ENCODE results near the gene NAPB.
A peak's percentile ranks its signal among the peaks of the same experiment; 100 is the strongest.

The NAPB gene

DNA sequence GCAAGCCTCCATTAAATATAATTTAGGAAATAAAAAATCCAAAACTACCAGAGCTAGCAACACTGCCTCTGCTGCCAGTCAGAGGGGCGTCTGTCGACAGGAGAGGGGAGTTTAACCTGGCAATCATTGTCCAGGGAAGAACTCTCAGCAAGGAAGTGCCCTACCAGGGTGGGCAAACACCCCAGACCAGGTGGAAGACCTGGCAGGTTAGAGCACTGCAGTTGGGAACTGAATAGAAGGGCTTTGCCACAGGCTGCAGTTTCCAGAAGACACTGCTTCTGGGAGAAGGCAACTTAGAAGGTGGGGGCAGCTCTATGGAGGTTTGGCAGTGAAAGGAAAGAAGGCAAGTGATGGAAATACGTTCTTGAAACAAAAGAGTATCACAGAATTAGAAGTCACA is 11.5 kb downstream of the NAPB start:
- ChIA-PET CTCF (interaction anchor here (1.2 to 1.3 kb wide), 3 partner anchors 9 to 69 kb away, joined by 3 to 9 read pairs (median 3); no protein-coding TSS in a partner anchor), POLR2A (no interaction called here)
- TF ChIP-seq, protein P1, sequence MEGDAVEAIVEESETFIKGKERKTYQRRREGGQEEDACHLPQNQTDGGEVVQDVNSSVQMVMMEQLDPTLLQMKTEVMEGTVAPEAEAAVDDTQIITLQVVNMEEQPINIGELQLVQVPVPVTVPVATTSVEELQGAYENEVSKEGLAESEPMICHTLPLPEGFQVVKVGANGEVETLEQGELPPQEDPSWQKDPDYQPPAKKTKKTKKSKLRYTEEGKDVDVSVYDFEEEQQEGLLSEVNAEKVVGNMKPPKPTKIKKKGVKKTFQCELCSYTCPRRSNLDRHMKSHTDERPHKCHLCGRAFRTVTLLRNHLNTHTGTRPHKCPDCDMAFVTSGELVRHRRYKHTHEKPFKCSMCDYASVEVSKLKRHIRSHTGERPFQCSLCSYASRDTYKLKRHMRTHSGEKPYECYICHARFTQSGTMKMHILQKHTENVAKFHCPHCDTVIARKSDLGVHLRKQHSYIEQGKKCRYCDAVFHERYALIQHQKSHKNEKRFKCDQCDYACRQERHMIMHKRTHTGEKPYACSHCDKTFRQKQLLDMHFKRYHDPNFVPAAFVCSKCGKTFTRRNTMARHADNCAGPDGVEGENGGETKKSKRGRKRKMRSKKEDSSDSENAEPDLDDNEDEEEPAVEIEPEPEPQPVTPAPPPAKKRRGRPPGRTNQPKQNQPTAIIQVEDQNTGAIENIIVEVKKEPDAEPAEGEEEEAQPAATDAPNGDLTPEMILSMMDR (IDR thresholded peaks at IDR 0.05; ENCODE audit: control extremely low read depth, extremely low read depth, low read depth, missing control alignments), result no peak
- DNase-seq (ENCODE audit: extremely low spot score), result no peak

DNA sequence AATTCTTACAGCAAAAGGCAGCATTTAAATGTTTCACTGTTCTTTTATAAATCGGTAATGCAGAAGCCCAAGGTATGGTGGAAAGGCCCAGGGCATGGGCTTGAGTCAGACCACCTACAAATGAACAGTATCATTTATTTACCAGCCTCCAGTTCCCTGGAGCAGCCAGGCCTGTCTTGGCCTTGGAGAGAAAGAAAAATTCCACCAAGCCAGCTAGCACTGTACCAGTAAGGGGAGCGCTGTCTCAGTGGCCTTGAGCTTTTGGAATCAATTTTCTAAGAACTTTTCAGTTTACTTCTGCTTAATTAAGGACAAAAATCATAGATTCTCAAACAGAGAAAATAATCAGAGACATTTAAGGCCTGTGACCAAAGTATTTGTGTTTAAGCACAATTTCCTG is 12.3 kb downstream of the NAPB start:
- POLR2A ChIA-PET, result no interaction called here
- TF ChIP-seq, protein P1 (IDR thresholded peaks at IDR 0.05; ENCODE audit: control extremely low read depth, extremely low read depth, low read depth, missing control alignments), result no peak
- DNase-seq (ENCODE audit: extremely low spot score), result no peak
- CTCF ChIA-PET, result interaction anchor here (0.8 to 1.3 kb wide), 5 partner anchors 9 to 68 kb away, joined by 3 to 9 read pairs (median 3); no protein-coding TSS in a partner anchor

DNA sequence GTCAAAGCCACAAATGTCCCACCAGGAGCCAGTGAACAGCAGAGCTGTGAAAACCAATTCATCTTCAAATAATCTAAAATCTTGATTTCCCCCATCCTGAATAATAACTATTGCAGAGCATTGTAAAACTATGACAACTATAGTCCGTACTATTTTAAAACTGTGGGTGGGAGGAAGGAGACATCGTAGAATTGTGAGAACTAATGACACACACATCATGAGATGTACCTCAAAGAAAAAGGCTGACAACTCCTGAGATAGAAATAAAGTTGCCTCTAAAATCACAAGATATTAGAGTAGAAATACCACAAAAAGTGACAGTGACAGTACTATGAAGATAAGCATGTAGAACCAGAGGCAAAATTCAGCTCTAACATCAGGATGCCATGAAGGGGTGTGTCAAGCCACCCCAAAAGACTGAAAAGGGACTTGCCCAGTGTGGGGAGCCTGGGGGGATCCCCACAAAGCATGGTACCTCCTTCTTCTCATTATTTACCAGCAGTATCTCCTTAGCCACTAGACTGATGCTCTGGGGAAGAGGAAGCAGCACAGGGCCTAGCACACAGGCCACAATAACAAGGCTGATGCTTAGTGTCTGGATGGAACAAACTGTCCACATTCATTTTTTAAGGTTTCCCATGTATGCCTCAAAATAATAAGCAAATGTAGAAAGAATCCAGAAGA is 13.4 kb downstream of the NAPB start:
- ChIA-PET POLR2A (interaction anchor here (0.7 kb wide), 1 partner anchor 10 kb away, joined by 4 read pairs; no protein-coding TSS in a partner anchor), CTCF (interaction anchor here (1.7 to 8.1 kb wide), 2 partner anchors 10 to 58 kb away, joined by 6 to 73 read pairs; partner anchors contain the start of genes NAPB and NXT1)
- TF ChIP-seq, protein P1 (IDR thresholded peaks at IDR 0.05; ENCODE audit: control extremely low read depth, extremely low read depth, low read depth, missing control alignments), result no peak
- peak; percentile 49 for DNase-seq (ENCODE audit: extremely low spot score)

DNA sequence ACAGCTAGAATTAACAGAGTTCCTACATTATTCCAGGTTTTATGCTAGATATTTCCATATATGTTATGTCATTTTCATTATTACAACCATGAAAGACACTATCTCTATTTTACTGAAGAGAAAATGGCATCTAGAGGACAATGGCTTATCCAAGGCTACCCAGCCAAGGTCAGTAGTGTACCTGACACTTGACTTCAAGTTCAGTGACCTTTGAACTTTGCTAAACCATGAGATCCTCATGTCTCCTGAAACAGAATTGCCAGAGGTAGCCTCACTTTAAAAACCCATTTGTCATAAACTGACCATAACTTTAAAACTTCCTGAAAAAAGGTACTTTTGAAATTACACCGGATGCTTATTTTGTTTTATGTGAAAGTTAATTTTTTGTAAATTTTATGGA is 14.4 kb downstream of the NAPB start:
- TF ChIP-seq, protein P1 (IDR thresholded peaks at IDR 0.05; ENCODE audit: control extremely low read depth, extremely low read depth, low read depth, missing control alignments), result no peak

DNA sequence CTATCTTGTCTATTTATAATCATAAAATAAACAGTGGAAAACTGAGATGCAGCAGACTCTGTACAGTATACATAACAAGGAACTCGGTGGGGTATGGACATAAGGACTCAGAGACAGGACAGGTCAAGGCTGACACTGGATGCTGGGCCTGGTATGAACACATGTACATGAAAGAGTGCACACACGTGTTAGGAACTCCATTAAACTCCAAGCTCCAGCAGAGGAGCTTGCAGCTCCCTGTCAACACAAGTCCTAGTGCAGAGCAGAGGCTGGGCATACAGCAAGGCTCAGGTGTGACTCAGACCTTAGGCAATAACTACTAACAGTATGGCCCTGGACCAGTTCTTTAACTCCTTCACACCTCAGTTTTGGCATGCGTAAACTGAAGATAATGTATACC is 17.1 kb downstream of the NAPB start:
- TF ChIP-seq, protein P1 (IDR thresholded peaks at IDR 0.05; ENCODE audit: control extremely low read depth, extremely low read depth, low read depth, missing control alignments), result no peak
- ChIA-PET POLR2A (interaction anchor here (0.7 kb wide), 1 partner anchor 54 kb away, joined by 5 read pairs; the partner anchor contains the start of gene NXT1), CTCF (interaction anchor here (1.6 to 8.1 kb wide), 3 partner anchors 13 to 38 kb away, joined by 3 to 73 read pairs (median 4); partner anchors contain the start of gene NAPB)
- DNase-seq (ENCODE audit: extremely low spot score), result no peak

More for the DNA sequence above, 14.4 kb downstream of the NAPB start:
- no peak for DNase-seq (ENCODE audit: extremely low spot score)
- CTCF ChIA-PET, result interaction anchor here (1.1 to 8.1 kb wide), 3 partner anchors 12 to 57 kb away, joined by 4 to 73 read pairs (median 6); partner anchors contain the start of genes NAPB and NXT1
- POLR2A ChIA-PET, result no interaction called here

DNA sequence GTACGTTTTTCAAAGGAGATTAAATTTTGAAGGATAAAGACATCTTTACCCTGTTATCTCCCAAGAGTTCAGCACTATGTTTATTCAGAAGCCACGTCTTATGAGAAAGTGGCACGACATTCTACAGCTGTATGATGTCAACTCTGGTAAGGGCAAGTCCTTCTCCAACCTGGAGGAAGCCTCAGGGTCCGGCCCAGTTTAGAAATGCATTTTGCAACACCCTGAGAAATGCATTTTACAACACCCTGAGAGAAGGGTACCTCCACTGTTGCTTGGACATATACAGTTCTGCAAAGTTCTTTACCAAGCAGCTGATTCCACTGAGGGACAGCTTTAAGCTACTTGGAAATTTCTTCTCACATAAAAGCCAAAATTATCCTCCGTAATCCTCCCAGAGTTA is 17.5 kb downstream of the NAPB start:
- ChIA-PET POLR2A (interaction anchor here (0.7 kb wide), 1 partner anchor 53 kb away, joined by 5 read pairs; the partner anchor contains the start of gene NXT1), CTCF (interaction anchor here (1.7 to 8.1 kb wide), 2 partner anchors 15 to 38 kb away, joined by 3 to 73 read pairs; partner anchors contain the start of gene NAPB)

More for the DNA sequence above, 17.5 kb downstream of the NAPB start:
- TF ChIP-seq, protein P1 (IDR thresholded peaks at IDR 0.05; ENCODE audit: control extremely low read depth, extremely low read depth, low read depth, missing control alignments), result no peak
- DNase-seq (ENCODE audit: extremely low spot score), result no peak

Measured in GM10248 (cell line).